Stimulated activated CD4-positive, alpha-beta T cell treated with anti-CD3 and anti-CD28 coated beads, Interleukin-12 subunit alpha, Interleukin-12 subunit beta, amount 100 ng/mL, for 4 hours (primary cell): ENCODE data around the gene PRSS21.

Experiments used
- DNase-seq: peaks from one replicate; pipeline ENCODE4 v3.0.0-alpha.2; 2020

Gene PRSS21

GRCh38 chr16:2779978-2780898, 36.8 kb upstream of the PRSS21 start:
- DNase-seq = no peak

GRCh38 chr16:2782583-2783351, 34.3 kb upstream of the PRSS21 start:
- no peak for DNase-seq

GRCh38 chr16:2783581-2784357, 33.3 kb upstream of the PRSS21 start:
- DNase-seq = no peak

GRCh38 chr16:2784358-2785100, 32.5 kb upstream of the PRSS21 start:
- DNase-seq = no peak

- peak; percentile 42 for DNase-seq
Measured at GRCh38 chr16:2785101-2785991, 31.7 kb upstream of the PRSS21 start.

GRCh38 chr16:2786061-2786825, 30.8 kb upstream of the PRSS21 start:
- no peak for DNase-seq

- DNase-seq = no peak
Measured at GRCh38 chr16:2786826-2787151, 30.2 kb upstream of the PRSS21 start.

GRCh38 chr16:2787406-2787805, 29.6 kb upstream of the PRSS21 start, which contains the start of gene PRSS33:
Gene PRSS33, minus strand, starts transcription at chr16:2787560. Its CDS starts 1,013 bp downstream, at chr16:2786547.
- DNase-seq = no peak

- DNase-seq = no peak
Measured at GRCh38 chr16:2787961-2788360, 29.1 kb upstream of the PRSS21 start.

- no peak for DNase-seq
Measured at GRCh38 chr16:2790631-2791030, 26.4 kb upstream of the PRSS21 start.

- no peak for DNase-seq
Measured at GRCh38 chr16:2791174-2791573, 25.9 kb upstream of the PRSS21 start.

- no peak for DNase-seq
Measured at GRCh38 chr16:2792940-2793339, 24.1 kb upstream of the PRSS21 start.

- no peak for DNase-seq
Measured at GRCh38 chr16:2795395-2796143, 21.5 kb upstream of the PRSS21 start.

GRCh38 chr16:2798723-2799204, 18.3 kb upstream of the PRSS21 start:
- no peak for DNase-seq

GRCh38 chr16:2799205-2799858, 17.7 kb upstream of the PRSS21 start:
- no peak for DNase-seq

GRCh38 chr16:2799859-2800226, 17.2 kb upstream of the PRSS21 start:
- DNase-seq = no peak

- no peak for DNase-seq
Measured at GRCh38 chr16:2803545-2804195, 13.4 kb upstream of the PRSS21 start.

- no peak for DNase-seq
Measured at GRCh38 chr16:2804728-2805127, 12.3 kb upstream of the PRSS21 start.

- DNase-seq = no peak
Measured at GRCh38 chr16:2806286-2806685, 10.8 kb upstream of the PRSS21 start.
